Natural killer cell (primary cell): ENCODE results near the gene SERPINC1. TPM values are rescaled to one million over a fixed set of nuclear protein-coding genes. Genes with fewer than 3 reads are reported as not detected.

Experiments used
- ATAC-seq, 3 donors: fragments of 150-1000 bp in 2 of 3; fragments of 200-7000 bp in 1 of 3; cut with Tn5 transposase; 1 replicate in 1 of 3; 2 replicates in 2 of 3; pipeline ENCODE4 v1.10.0; 2021; ENCODE audit warnings: mild to moderate bottlenecking in 2 of 3, moderate library complexity in 2 of 3
- DNase-seq, 2 donors: peaks; one replicate each; pipeline versions ENCODE4 v3.0.0 to v3.0.0-alpha.2; 2013 to 2021; ENCODE audit warnings: mixed read lengths in 1 of 2
- H3K27ac ChIP-seq: one replicate; pipeline ENCODE4 v1.5.1; 2013; ENCODE audit warnings: mild to moderate bottlenecking, low read length
- H3K27me3 ChIP-seq: one replicate; pipeline ENCODE4 v1.6.1; 2013; ENCODE audit warnings: low read length; ENCODE audit not compliant: control insufficient read depth, insufficient read depth
- H3K36me3 ChIP-seq: one replicate; pipeline ENCODE4 v1.6.1; 2013; ENCODE audit warnings: low read length; ENCODE audit not compliant: control insufficient read depth, insufficient read depth
- H3K4me1 ChIP-seq: one replicate; pipeline ENCODE4 v1.6.1; 2013; ENCODE audit warnings: low read length; ENCODE audit not compliant: control insufficient read depth, insufficient read depth
- H3K4me3 ChIP-seq: one replicate; pipeline ENCODE4 v1.5.1; 2013; ENCODE audit warnings: low read length
- H3K9me3 ChIP-seq: one replicate; pipeline ENCODE4 v1.6.1; 2013; ENCODE audit warnings: low read length; ENCODE audit not compliant: control insufficient read depth, insufficient read depth
- H3K27ac Mint-ChIP-seq, 2 donors: one replicate each; pipeline ENCODE4 v1.8.0; 2022; ENCODE audit warnings: mild to moderate bottlenecking in 2 of 2, mixed read lengths in 2 of 2, moderate library complexity in 1 of 2
- H3K27me3 Mint-ChIP-seq, 2 donors: one replicate each; pipeline ENCODE4 v1.8.0; 2022; ENCODE audit warnings: low read depth in 2 of 2, mixed read lengths in 2 of 2
- H3K36me3 Mint-ChIP-seq: one replicate; pipeline ENCODE4 v1.8.0; 2022; ENCODE audit warnings: mixed read lengths
- H3K4me1 Mint-ChIP-seq, 2 donors: one replicate each; pipeline ENCODE4 v1.8.0; 2022; ENCODE audit warnings: mixed read lengths in 2 of 2
- H3K4me3 Mint-ChIP-seq: one replicate; pipeline ENCODE4 v1.8.0; 2022; ENCODE audit warnings: mild to moderate bottlenecking, moderate library complexity, mixed read lengths
- H3K9me3 Mint-ChIP-seq, 2 donors: one replicate each; pipeline ENCODE4 v1.8.0; 2022; ENCODE audit warnings: mixed read lengths in 2 of 2
- WGBS: methylation state at CpG from one replicate; pipeline ENCODE4 v1.1.7; 2013; ENCODE audit warnings: missing lambda C conversion rate; ENCODE audit not compliant: insufficient coverage; 5-methylcytosine and 5-hydroxymethylcytosine counted together
- intact Hi-C: fragments of 100-400 bp; cut with micrococcal nuclease; formaldehyde crosslinking; loops from one replicate; pipeline ENCODE4 v1.14.2; 2022
- total RNA-seq, 4 donors: library from RNA; stranded (reverse); fragments of 120-200 nt in 1 of 4; gene quantifications; one replicate each; pipeline versions ENCODE4 v1.2.3 to v1.2.4, GENCODE V29; 2013 to 2022
- TF ChIP-seq, protein P1 (sequence below): fragments of 200-600 bp; IDR thresholded peaks from one replicate; pipeline ENCODE4 v1.8.0; 2022; ENCODE audit warnings: antibody characterized with exemption

Gene SERPINC1
- total RNA-seq, 3 donors from 2014 or later (not counting 1 experiment from before 2014, with no cell fraction given), result 0.38 to 0.48 TPM; not detected in 1

- no peak overlapping the region for H3K4me3 Mint-ChIP-seq
- H3K4me1 ChIP-seq, result no peaks in the 10 kb centered on the region
- ATAC-seq (no peak), DNase-seq (no peak)
- peaks cover 31 to 44% of the 10 kb centered on the region in 2 donors for H3K4me1 Mint-ChIP-seq
- H3K9me3 Mint-ChIP-seq, result no peaks in the 10 kb centered on the region
- TF ChIP-seq, protein P1, sequence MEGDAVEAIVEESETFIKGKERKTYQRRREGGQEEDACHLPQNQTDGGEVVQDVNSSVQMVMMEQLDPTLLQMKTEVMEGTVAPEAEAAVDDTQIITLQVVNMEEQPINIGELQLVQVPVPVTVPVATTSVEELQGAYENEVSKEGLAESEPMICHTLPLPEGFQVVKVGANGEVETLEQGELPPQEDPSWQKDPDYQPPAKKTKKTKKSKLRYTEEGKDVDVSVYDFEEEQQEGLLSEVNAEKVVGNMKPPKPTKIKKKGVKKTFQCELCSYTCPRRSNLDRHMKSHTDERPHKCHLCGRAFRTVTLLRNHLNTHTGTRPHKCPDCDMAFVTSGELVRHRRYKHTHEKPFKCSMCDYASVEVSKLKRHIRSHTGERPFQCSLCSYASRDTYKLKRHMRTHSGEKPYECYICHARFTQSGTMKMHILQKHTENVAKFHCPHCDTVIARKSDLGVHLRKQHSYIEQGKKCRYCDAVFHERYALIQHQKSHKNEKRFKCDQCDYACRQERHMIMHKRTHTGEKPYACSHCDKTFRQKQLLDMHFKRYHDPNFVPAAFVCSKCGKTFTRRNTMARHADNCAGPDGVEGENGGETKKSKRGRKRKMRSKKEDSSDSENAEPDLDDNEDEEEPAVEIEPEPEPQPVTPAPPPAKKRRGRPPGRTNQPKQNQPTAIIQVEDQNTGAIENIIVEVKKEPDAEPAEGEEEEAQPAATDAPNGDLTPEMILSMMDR, result no peak
- H3K27me3 Mint-ChIP-seq, result no peaks in the 10 kb centered on the region
- H3K36me3 Mint-ChIP-seq, result no peaks in the 10 kb centered on the region
- peaks cover 24% of the 10 kb centered on the region for H3K36me3 ChIP-seq
- H3K9me3 ChIP-seq, result no peaks in the 10 kb centered on the region
- H3K27ac Mint-ChIP-seq, result no peak overlapping the region
- H3K4me3 ChIP-seq, result no peak overlapping the region
- H3K27ac ChIP-seq, result no peak overlapping the region
- 100% methylated on average over 1 of the region's 1 CpG for WGBS
- no peaks in the 10 kb centered on the region for H3K27me3 ChIP-seq
- intact Hi-C loops, result no loop called here
These were observed 23.5 kb downstream of the SERPINC1 start for GRCh38 chr1:173893611-173894010.

DNA sequence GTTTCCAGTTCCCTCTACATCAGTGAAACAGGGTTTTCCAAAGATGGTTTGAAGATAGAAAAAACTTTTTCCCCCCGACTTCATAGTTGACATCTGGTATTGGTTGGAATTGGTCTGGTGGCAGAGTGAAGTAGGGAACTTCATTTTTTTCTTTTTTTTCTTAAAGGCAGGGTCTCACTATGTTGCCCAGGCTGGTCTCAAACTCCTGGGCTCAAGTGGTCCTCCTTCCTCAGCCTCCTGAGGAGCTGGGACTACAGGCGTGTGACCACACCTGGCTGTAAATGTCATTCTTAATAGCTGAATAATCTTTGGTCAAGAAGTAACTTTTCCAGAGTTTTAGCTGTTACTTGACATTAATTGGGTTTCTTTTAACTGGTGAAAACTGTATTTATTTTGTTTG is 27.2 kb downstream of the SERPINC1 start:
- H3K9me3 Mint-ChIP-seq, result no peaks in the 10 kb centered on the region
- no peak for DNase-seq
- Histone ChIP-seq H3K36me3 (peaks cover 36% of the 10 kb centered on the region), H3K4me3 (no peak overlapping the region), H3K27me3 (no peaks in the 10 kb centered on the region), H3K9me3 (no peaks in the 10 kb centered on the region), H3K27ac (no peak overlapping the region), H3K4me1 (peaks cover 11% of the 10 kb centered on the region)
- H3K4me3 Mint-ChIP-seq, result no peak overlapping the region
- H3K27ac Mint-ChIP-seq, result no peak overlapping the region
- ATAC-seq, result no peak
- peaks cover 50 to 64% of the 10 kb centered on the region in 2 donors for H3K4me1 Mint-ChIP-seq
- TF ChIP-seq, protein P1, result no peak
- intact Hi-C loops, result no loop called here
- no peaks in the 10 kb centered on the region for H3K27me3 Mint-ChIP-seq
- no peaks in the 10 kb centered on the region for H3K36me3 Mint-ChIP-seq
- WGBS, result 100% methylated on average over 1 of the region's 2 CpGs

DNA sequence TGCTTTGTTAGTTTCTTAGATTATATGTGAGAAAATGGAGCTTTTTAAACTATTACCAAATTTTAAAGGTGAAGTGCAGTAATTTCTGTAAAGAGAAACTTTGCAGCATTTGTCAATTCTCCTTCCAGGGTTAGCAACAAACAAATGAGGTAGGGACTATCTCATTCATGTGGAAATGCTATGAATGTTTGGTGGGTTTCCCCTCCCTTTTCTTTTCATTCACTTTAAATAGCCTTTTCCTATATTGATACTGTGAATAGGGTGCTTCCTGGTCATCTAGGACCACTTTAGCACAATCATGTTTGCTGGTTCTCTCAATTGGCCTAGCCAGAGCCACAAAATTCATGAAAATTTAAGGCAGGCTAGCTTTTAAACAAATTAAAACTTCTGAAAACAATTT is 28.4 kb downstream of the SERPINC1 start:
- H3K36me3 Mint-ChIP-seq, result no peaks in the 10 kb centered on the region

DNA sequence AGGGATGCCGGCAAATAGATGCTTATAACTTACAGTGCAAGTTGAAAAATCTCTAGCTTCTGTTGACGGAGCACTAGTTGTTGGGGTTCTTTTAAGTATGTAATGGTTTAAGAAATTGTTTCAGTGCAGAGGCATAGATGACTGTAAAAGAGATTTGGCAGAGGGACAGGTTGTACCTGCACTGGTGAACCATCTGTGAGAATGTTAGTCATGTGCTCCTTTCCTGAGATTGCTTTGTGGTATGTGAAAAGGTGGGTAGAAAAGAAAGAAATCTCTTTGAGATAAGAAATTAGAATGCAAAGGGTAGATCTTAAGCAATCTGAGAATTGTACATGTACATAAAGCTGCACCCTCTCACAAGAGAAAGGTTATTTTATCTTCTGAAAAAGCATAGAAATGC is 29.5 kb downstream of the SERPINC1 start:
- Mint-ChIP-seq H3K27me3 (no peaks in the 10 kb centered on the region), H3K9me3 (no peaks in the 10 kb centered on the region), H3K36me3 (no peaks in the 10 kb centered on the region), H3K4me3 (peak overlapping the region; percentile 30), H3K27ac (peak overlapping the region; percentile 74 to 90), H3K4me1 (peaks cover 49 to 53% of the 10 kb centered on the region in 2 donors)
- ATAC-seq (no peak), DNase-seq (no peak)
- no peak overlapping the region for H3K27ac ChIP-seq
- peaks cover 11% of the 10 kb centered on the region for H3K4me1 ChIP-seq
- no peaks in the 10 kb centered on the region for H3K9me3 ChIP-seq
- H3K36me3 ChIP-seq, result peaks cover 28% of the 10 kb centered on the region
- H3K27me3 ChIP-seq, result no peaks in the 10 kb centered on the region
- TF ChIP-seq, protein P1, result no peak
- 96% methylated on average over 2 of the region's 2 CpGs for WGBS
- no peak overlapping the region for H3K4me3 ChIP-seq
- intact Hi-C loops, result no loop called here

More for the DNA sequence above, 28.4 kb downstream of the SERPINC1 start:
- DNase-seq (no peak), ATAC-seq (no peak)
- intact Hi-C loops, result no loop called here
- peaks cover 35% of the 10 kb centered on the region for H3K36me3 ChIP-seq
- H3K4me3 ChIP-seq, result no peak overlapping the region
- H3K4me1 Mint-ChIP-seq, result peaks cover 50 to 54% of the 10 kb centered on the region in 2 donors
- TF ChIP-seq, protein P1, result no peak
- no peak overlapping the region for H3K27ac Mint-ChIP-seq
- no peak overlapping the region for H3K27ac ChIP-seq
- peak overlapping the region; percentile 17 for H3K4me3 Mint-ChIP-seq
- no peaks in the 10 kb centered on the region for H3K27me3 Mint-ChIP-seq
- no peaks in the 10 kb centered on the region for H3K9me3 ChIP-seq
- no peaks in the 10 kb centered on the region for H3K9me3 Mint-ChIP-seq
- H3K27me3 ChIP-seq, result no peaks in the 10 kb centered on the region
- peaks cover 11% of the 10 kb centered on the region for H3K4me1 ChIP-seq
